CD14-positive monocyte (primary cell): ENCODE data around the gene IL23R. TPM values are rescaled to one million over a fixed set of nuclear protein-coding genes. Genes with fewer than 3 reads are reported as not detected.

Experiments used
- DNase-seq, 3 donors: peaks; one replicate each; pipeline ENCODE4 v3.0.0-alpha.2; 2011 to 2022
- H2AFZ ChIP-seq: 2 replicates; pipeline ENCODE4 v1.6.0; 2012; ENCODE audit warnings: mild to moderate bottlenecking, low read depth, low read length, inconsistent platforms; ENCODE audit not compliant: insufficient read depth, poor library complexity, severe bottlenecking
- H3K27ac ChIP-seq, 2 donors: 1 replicate in 1 of 2; 2 replicates in 1 of 2; pipeline ENCODE4 v1.5.1; 2012 to 2013; ENCODE audit warnings: low read length in 2 of 2, control low read depth in 1 of 2, inconsistent platforms in 1 of 2, low read depth in 1 of 2, mild to moderate bottlenecking in 1 of 2
- H3K27me3 ChIP-seq, 2 donors: one replicate each; pipeline versions ENCODE4 v1.6.0 to v1.6.1; 2011 to 2013; ENCODE audit warnings: low read length in 2 of 2; ENCODE audit not compliant: control insufficient read depth in 2 of 2, insufficient read depth in 2 of 2
- H3K36me3 ChIP-seq, 2 donors: replicated peaks in 1 of 2; 1 replicate in 1 of 2; 2 replicates in 1 of 2; pipeline versions ENCODE4 v1.5.1 to v1.6.1; 2012 to 2013; ENCODE audit warnings: low read length in 2 of 2, control low read depth in 1 of 2, inconsistent platforms in 1 of 2, mild to moderate bottlenecking in 1 of 2; ENCODE audit not compliant: insufficient read depth in 2 of 2, control insufficient read depth in 1 of 2
- H3K4me1 ChIP-seq, 2 donors: 1 replicate in 1 of 2; 2 replicates in 1 of 2; pipeline versions ENCODE4 v1.5.1 to v1.6.1; 2012 to 2013; ENCODE audit warnings: low read length in 2 of 2, control low read depth in 1 of 2, inconsistent platforms in 1 of 2, mild to moderate bottlenecking in 1 of 2, moderate library complexity in 1 of 2; ENCODE audit not compliant: insufficient read depth in 2 of 2, control insufficient read depth in 1 of 2
- H3K4me2 ChIP-seq: replicated peaks from 2 replicates; pipeline ENCODE3; 2012; ENCODE audit warnings: low read length, moderate library complexity, mild to moderate bottlenecking; ENCODE audit not compliant: poor library complexity, severe bottlenecking; ENCODE audit errors: extremely low read depth
- H3K4me3 ChIP-seq, 3 experiments: fragments of 200-600 bp in 1 of 3; sonication (generic) in 1 of 3; replicated peaks in 1 of 3; 1 replicate in 2 of 3; 2 replicates in 1 of 3; pipeline ENCODE4 v1.5.1; 2011 to 2013; ENCODE audit warnings: low read length in 3 of 3, mild to moderate bottlenecking in 3 of 3, control low read depth in 2 of 3, low read depth in 2 of 3, inconsistent platforms in 1 of 3, moderate library complexity in 1 of 3
- H3K79me2 ChIP-seq: 2 replicates; pipeline ENCODE4 v1.6.0; 2012; ENCODE audit warnings: mild to moderate bottlenecking, control low read depth, inconsistent platforms, low read length, moderate library complexity; ENCODE audit not compliant: insufficient read depth
- H3K9ac ChIP-seq: 2 replicates; pipeline ENCODE4 v1.6.0; 2017; ENCODE audit warnings: low read length, mild to moderate bottlenecking; ENCODE audit not compliant: insufficient read depth, poor library complexity, severe bottlenecking
- H3K9me3 ChIP-seq, 2 donors: replicated peaks in 1 of 2; 1 replicate in 1 of 2; 2 replicates in 1 of 2; pipeline versions ENCODE4 v1.5.1 to v1.6.1; 2012 to 2013; ENCODE audit warnings: low read length in 2 of 2, control low read depth in 1 of 2; ENCODE audit not compliant: control insufficient read depth in 1 of 2, insufficient read depth in 1 of 2
- H4K20me1 ChIP-seq: 2 replicates; pipeline ENCODE4 v1.6.0; 2012; ENCODE audit warnings: mild to moderate bottlenecking, low read length, control low read depth, moderate library complexity; ENCODE audit not compliant: insufficient read depth
- H3K27ac Mint-ChIP-seq, 7 donors: one replicate each; pipeline ENCODE4 v1.8.0; 2020; ENCODE audit warnings: mild to moderate bottlenecking in 7 of 7, mixed read lengths in 7 of 7, moderate library complexity in 6 of 7, inconsistent platforms in 2 of 7
- H3K27me3 Mint-ChIP-seq, 3 donors: one replicate each; pipeline ENCODE4 v1.8.0; 2021 to 2022; ENCODE audit warnings: low read depth in 3 of 3, mild to moderate bottlenecking in 3 of 3, mixed read lengths in 3 of 3, moderate library complexity in 3 of 3, inconsistent platforms in 1 of 3
- H3K36me3 Mint-ChIP-seq, 2 donors: one replicate each; pipeline ENCODE4 v1.8.0; 2020; ENCODE audit warnings: mixed read lengths in 2 of 2, inconsistent platforms in 1 of 2, mild to moderate bottlenecking in 1 of 2
- H3K4me1 Mint-ChIP-seq: one replicate; pipeline ENCODE4 v1.8.0; 2020; ENCODE audit warnings: mild to moderate bottlenecking, mixed read lengths
- H3K4me3 Mint-ChIP-seq, 2 donors: one replicate each; pipeline ENCODE4 v1.8.0; 2020; ENCODE audit warnings: mild to moderate bottlenecking in 2 of 2, mixed read lengths in 2 of 2, moderate library complexity in 1 of 2
- H3K9me3 Mint-ChIP-seq, 7 donors: one replicate each; pipeline ENCODE4 v1.8.0; 2020 to 2022; ENCODE audit warnings: mixed read lengths in 7 of 7, mild to moderate bottlenecking in 6 of 7, moderate library complexity in 6 of 7, inconsistent platforms in 2 of 7
- CTCF ChIP-seq: fragments of 200-600 bp; IDR thresholded peaks from one replicate; pipeline ENCODE4 v1.8.0; 2022; ENCODE audit warnings: antibody characterized with exemption, mild to moderate bottlenecking
- WGBS: methylation state at CpG from one replicate; pipeline ENCODE4 v1.1.5; 2013; ENCODE audit warnings: missing lambda C conversion rate; ENCODE audit not compliant: insufficient coverage; 5-methylcytosine and 5-hydroxymethylcytosine counted together
- intact Hi-C, 2 donors: fragments of 100-400 bp; cut with micrococcal nuclease; formaldehyde crosslinking; loops; one replicate each; pipeline versions ENCODE4 v1.15.0 to v1.15.1; 2023
- polyA plus RNA-seq, 3 donors: library from polyadenylated mRNA; depleted of rRNA in 1 of 3; unstranded in 2 of 3; stranded (reverse) in 1 of 3; fragments of 300-500 nt in 2 of 3; fragments of >200 nt in 1 of 3; fragmentation: Illumina TruSeq in 2 of 3; gene quantifications; 1 replicate in 2 of 3; 2 replicates in 1 of 3; pipeline ENCODE4 v1.2.3, GENCODE V29; 2012 to 2021

IL23R gene
- polyA plus RNA-seq, 3 donors = not detected

GRCh38 chr1:67173988-67174387, 7.7 kb downstream of the IL23R start:
- intact Hi-C loops = no loop called here
- no peaks in the 10 kb centered on the region for H3K27me3 ChIP-seq
- no peak overlapping the region for H3K4me3 ChIP-seq
- H3K4me2 ChIP-seq = no peak overlapping the region
- Mint-ChIP-seq H3K36me3 (no peaks in the 10 kb centered on the region), H3K27ac (no peak overlapping the region), H3K9me3 (peaks cover 0 to 4% (median 0%) of the 10 kb centered on the region in 7 donors), H3K27me3 (peaks cover 0 to 6% (median 4%) of the 10 kb centered on the region in 3 donors), H3K4me3 (no peak overlapping the region), H3K4me1 (no peaks in the 10 kb centered on the region)
- no peak for TF ChIP-seq CTCF
- no peaks in the 10 kb centered on the region for H3K9me3 ChIP-seq
- no peaks in the 10 kb centered on the region for H3K36me3 ChIP-seq
- DNase-seq = no peak
- H3K4me1 ChIP-seq = no peaks in the 10 kb centered on the region
- no peak overlapping the region for H2AFZ ChIP-seq
- no peaks in the 10 kb centered on the region for H4K20me1 ChIP-seq
- no peak overlapping the region for H3K9ac ChIP-seq
- H3K27ac ChIP-seq = no peak overlapping the region
- no peaks in the 10 kb centered on the region for H3K79me2 ChIP-seq

- H3K4me2 ChIP-seq = no peak overlapping the region
- no peaks in the 10 kb centered on the region for H3K9me3 ChIP-seq
- H3K79me2 ChIP-seq = no peaks in the 10 kb centered on the region
- H3K36me3 ChIP-seq = no peaks in the 10 kb centered on the region
- Mint-ChIP-seq H3K27me3 (peaks cover 2 to 6% (median 3%) of the 10 kb centered on the region in 3 donors), H3K9me3 (peaks cover 0 to 5% (median under 1%) of the 10 kb centered on the region in 7 donors), H3K4me1 (no peaks in the 10 kb centered on the region), H3K36me3 (no peaks in the 10 kb centered on the region), H3K27ac (peak overlapping the region in 2 of 7 donors; percentile 57 to 66), H3K4me3 (no peak overlapping the region)
- H3K4me3 ChIP-seq = no peak overlapping the region
- no peak overlapping the region for H3K27ac ChIP-seq
- no peaks in the 10 kb centered on the region for H3K27me3 ChIP-seq
- H3K4me1 ChIP-seq = no peaks in the 10 kb centered on the region
- no peaks in the 10 kb centered on the region for H4K20me1 ChIP-seq
- no peak overlapping the region for H2AFZ ChIP-seq
- no peak for TF ChIP-seq CTCF
- H3K9ac ChIP-seq = no peak overlapping the region
- DNase-seq = no peak
- intact Hi-C loops = no loop called here
- WGBS = no CpG with 5 or more reads among the region's 2 CpGs
Measured at GRCh38 chr1:67174716-67175284, 8.5 kb downstream of the IL23R start.
